Adrenal gland (tissue), 12 donors: ENCODE measurements around the gene SPATC1L. TPM values are rescaled to one million over a fixed set of nuclear protein-coding genes. Genes with fewer than 3 reads are reported as not detected.

Source experiments
- DNase-seq, 7 donors: peaks; one replicate each; pipeline ENCODE4 v3.0.0-alpha.2; 2019 to 2020
- H3K27ac ChIP-seq, 5 donors: fragments of 200-600 bp; sonication (generic) in 4 of 5; 1 replicate in 3 of 5; 2 replicates in 2 of 5; pipeline versions ENCODE4 v1.5.1 to v1.8.0; 2016 to 2020; ENCODE audit warnings: mild to moderate bottlenecking in 1 of 5
- H3K27me3 ChIP-seq: fragments of 200-600 bp; 2 replicates; pipeline ENCODE4 v1.8.0; 2021
- H3K36me3 ChIP-seq, 2 donors: fragments of 200-600 bp; replicated peaks in 1 of 2; 1 replicate in 1 of 2; 2 replicates in 1 of 2; pipeline versions ENCODE4 v1.5.1 to v1.8.0; 2018 to 2022
- H3K4me1 ChIP-seq, 2 donors: fragments of 200-600 bp; replicated peaks in 1 of 2; 1 replicate in 1 of 2; 2 replicates in 1 of 2; pipeline versions ENCODE4 v1.5.1 to v1.8.0; 2018 to 2021
- H3K4me3 ChIP-seq, 4 donors: fragments of 200-600 bp; sonication (generic) in 3 of 4; one replicate each; pipeline ENCODE4 v1.5.1; 2016 to 2018
- H3K9me3 ChIP-seq, 3 donors: fragments of 200-600 bp; sonication (generic) in 1 of 3; replicated peaks in 1 of 3; 1 replicate in 2 of 3; 2 replicates in 1 of 3; pipeline versions ENCODE4 v1.5.1 to v1.8.0; 2016 to 2021
- CTCF ChIP-seq, 6 experiments: fragments of 450-650 bp in 4 of 6; fragments of 200-600 bp in 2 of 6; sonication (generic) in 1 of 6; IDR thresholded peaks; 1 replicate in 5 of 6; 2 replicates in 1 of 6; pipeline versions ENCODE4 v1.5.1 to v1.8.0; 2016 to 2021; ENCODE audit warnings: antibody characterized with exemption in 6 of 6, mild to moderate bottlenecking in 2 of 6, moderate library complexity in 1 of 6
- POLR2A ChIP-seq, 2 donors: fragments of 450-650 bp; IDR thresholded peaks; one replicate each; pipeline ENCODE4 v1.6.1; 2017; ENCODE audit warnings: antibody characterized with exemption in 2 of 2, mild to moderate bottlenecking in 2 of 2, moderate library complexity in 1 of 2
- whole genome bisulfite sequencing, 4 donors: extraction: QIAGEN DNeasy Blood & Tissue Kit in 2 of 4; methylation state at CpG; one replicate each; pipeline versions ENCODE4 v1.1.5 to v1.1.7; 2013 to 2017; 5-methylcytosine and 5-hydroxymethylcytosine counted together
- intact Hi-C, 2 donors: fragments of 100-400 bp; cut with DNase I; formaldehyde crosslinking; loops; one replicate each; pipeline versions ENCODE4 v1.14.1 to v1.15.0; 2022 to 2023
- polyA plus RNA-seq, 3 donors: library from polyadenylated mRNA; stranded (reverse); fragments of 200-250 nt in 2 of 3; fragments of 350-450 nt in 1 of 3; fragmentation: Illumina TruSeq in 1 of 3; extraction: RNeasy Lipid Tissue Mini Kit (QIAGEN cat#74804) in 1 of 3; gene quantifications; one replicate each; pipeline ENCODE4 v1.2.3, GENCODE V29; 2013 to 2014
- total RNA-seq, 9 donors: library from RNA; depleted of rRNA in 4 of 9; stranded (reverse); fragments of >200 nt in 4 of 9; fragments of 120-200 nt in 1 of 9; fragmentation: NEBNext Ultra II Directional in 1 of 9; extraction: Animal tissue kit (Norgen Biotek cat#: 25700) in 1 of 9; gene quantifications; one replicate each; pipeline versions ENCODE4 v1.1.0 to v1.2.4, GENCODE V29; 2013 to 2023
- donor health status: healthy with polysubstance abuse.
- donor health status: Bipolar disorder and iron deficiency.
- donor health status: DM: yes; HTN: yes; CAD: no.
- donor health status: DM: no; HTN: no; CAD: no.
- donor health status: DM: no; HTN: no; CAD: no.
- donor health status: DM: yes; HTN: yes; CAD: no.

The SPATC1L gene
- total and polyA plus RNA-seq, 12 donors: 8.4 to 91.5 (median 25.3) TPM

GRCh38 chr21:46161633-46162592, 22.3 kb downstream of the SPATC1L start:
- H3K27me3 ChIP-seq: no peaks in the 10 kb centered on the region
- no peak for TF ChIP-seq CTCF (IDR thresholded peaks at IDR 0.05)
- no peaks in the 10 kb centered on the region for H3K36me3 ChIP-seq
- no peaks in the 10 kb centered on the region for H3K9me3 ChIP-seq
- H3K27ac ChIP-seq: no peak overlapping the region
- H3K4me1 ChIP-seq: no peaks in the 10 kb centered on the region
- WGBS, 4 donors: 72 to 93% (median 84%) methylated on average over 35 to 72 of the region's 72 CpGs
- DNase-seq: peak in 3 of 7 donors; percentile 9 to 39 (median 17)
- intact Hi-C loops: no loop called here
- no peak overlapping the region for H3K4me3 ChIP-seq

DNA sequence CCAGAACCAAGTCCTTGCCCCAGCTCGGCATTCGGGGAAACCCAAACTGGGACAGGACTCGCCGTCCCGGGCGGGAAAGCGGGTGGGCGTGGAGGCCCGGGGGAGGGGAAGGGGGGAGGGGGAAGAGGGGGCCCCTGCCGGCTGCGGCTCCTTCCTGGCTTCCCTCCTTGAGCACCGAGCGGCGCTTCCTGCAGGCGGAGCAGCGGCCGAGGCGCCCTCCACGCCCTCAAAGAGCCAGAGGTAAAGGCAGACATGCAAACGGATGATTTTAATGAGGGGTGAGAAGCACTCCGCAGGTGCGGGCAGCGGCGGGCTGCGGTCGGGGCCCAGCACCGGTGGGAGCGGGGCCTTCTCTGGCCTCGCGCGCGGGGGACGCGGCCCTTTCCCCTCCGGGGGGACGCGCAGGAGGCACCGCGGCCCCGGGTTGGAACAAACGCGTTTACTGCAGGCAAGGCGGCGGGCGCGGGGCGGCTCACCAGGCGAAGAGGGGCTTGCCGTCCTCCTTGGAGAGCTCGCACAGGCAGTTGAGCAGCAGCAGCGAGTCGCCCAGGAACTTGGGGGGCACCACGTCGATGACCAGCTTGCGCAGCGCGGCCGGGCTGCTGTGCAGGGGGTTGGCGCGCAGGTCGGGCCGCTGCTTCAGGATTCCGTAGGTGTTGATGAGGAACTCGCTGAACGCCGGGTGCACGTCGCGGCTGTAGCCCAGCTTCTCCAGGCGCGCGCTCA, 23.2 kb downstream of the SPATC1L start:
- Histone ChIP-seq H3K27me3 (no peaks in the 10 kb centered on the region), H3K36me3 (no peaks in the 10 kb centered on the region), H3K4me1 (no peaks in the 10 kb centered on the region), H3K9me3 (no peaks in the 10 kb centered on the region), H3K27ac (no peak overlapping the region), H3K4me3 (no peak overlapping the region)
- DNase-seq: peak in 2 of 7 donors; percentile 21 to 45
- intact Hi-C loops: no loop called here
- WGBS, 4 donors: 72 to 98% (median 90%) methylated on average over 37 to 72 of the region's 72 CpGs
- TF ChIP-seq POLR2A (IDR thresholded peaks at IDR 0.05) (no peak), CTCF (IDR thresholded peaks at IDR 0.05) (no peak)

DNA sequence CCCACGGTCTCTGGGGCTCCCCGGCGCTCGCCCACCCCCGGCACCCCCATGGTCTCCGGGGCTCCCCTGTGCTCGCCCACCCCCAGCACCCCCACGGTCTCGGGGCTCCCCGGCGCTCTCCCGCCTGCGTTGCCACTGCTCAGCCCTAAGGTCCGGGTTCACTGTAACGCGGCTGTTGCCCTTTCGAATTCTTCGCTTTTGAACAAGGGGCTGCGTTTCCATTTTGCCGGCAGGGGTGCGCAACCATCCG, 23.7 kb downstream of the SPATC1L start:
- Histone ChIP-seq H3K27ac (no peak overlapping the region), H3K36me3 (no peaks in the 10 kb centered on the region), H3K27me3 (no peaks in the 10 kb centered on the region), H3K4me1 (no peaks in the 10 kb centered on the region), H3K9me3 (no peaks in the 10 kb centered on the region), H3K4me3 (no peak overlapping the region)
- intact Hi-C loops: no loop called here
- TF ChIP-seq CTCF (IDR thresholded peaks at IDR 0.05) (no peak), POLR2A (IDR thresholded peaks at IDR 0.05) (no peak)
- WGBS, 4 donors: 93 to 98% (median 94%) methylated on average over 3 to 22 of the region's 22 CpGs
- DNase-seq: peak in 1 of 7 donors; percentile 48

GRCh38 chr21:46159841-46160656, 24.2 kb downstream of the SPATC1L start:
- Histone ChIP-seq H3K27me3 (no peaks in the 10 kb centered on the region), H3K36me3 (no peaks in the 10 kb centered on the region), H3K4me3 (no peak overlapping the region), H3K27ac (no peak overlapping the region), H3K9me3 (no peaks in the 10 kb centered on the region), H3K4me1 (no peaks in the 10 kb centered on the region)
- intact Hi-C loops: no loop called here
- DNase-seq: peak in 2 of 7 donors; percentile 16 to 41
- 94 to 98% (median 95%) methylated on average over 16 to 32 of the region's 32 CpGs for WGBS, 4 donors
- TF ChIP-seq POLR2A (IDR thresholded peaks at IDR 0.05) (no peak), CTCF (IDR thresholded peaks at IDR 0.05) (no peak)
